Fibroblast of pulmonary artery (primary cell): Measurements from ENCODE around the gene PLEKHG5.

Experiments
- DNase-seq: peaks from one replicate; pipeline ENCODE4 v3.0.0-alpha.2; 2010; ENCODE audit warnings: low read depth
- H3K4me3 ChIP-seq: replicated peaks from 2 replicates; pipeline ENCODE4 v1.5.1; 2011; ENCODE audit warnings: low read depth, mild to moderate bottlenecking, control low read depth, low read length, moderate library complexity
- CTCF ChIP-seq: IDR thresholded peaks from 2 replicates; pipeline ENCODE4 v1.5.1; 2011; ENCODE audit warnings: mild to moderate bottlenecking, control low read depth, low read length, inconsistent platforms; ENCODE audit errors: missing control alignments

PLEKHG5 gene

GRCh38 chr1:6511561-6512244 is 20.2 kb upstream of the PLEKHG5 start:
- H3K4me3 ChIP-seq, result no peak overlapping the region
- no peak for DNase-seq
- no peak for TF ChIP-seq CTCF

- TF ChIP-seq CTCF, result no peak
- no peak overlapping the region for H3K4me3 ChIP-seq
- DNase-seq, result no peak
Measured at GRCh38 chr1:6511056-6511455, 19.6 kb upstream of the PLEKHG5 start.

- DNase-seq, result no peak
- H3K4me3 ChIP-seq, result no peak overlapping the region
Measured at GRCh38 chr1:6510493-6510892, 19.0 kb upstream of the PLEKHG5 start.

GRCh38 chr1:6509919-6510291 is 18.4 kb upstream of the PLEKHG5 start:
- no peak for DNase-seq
- H3K4me3 ChIP-seq, result no peak overlapping the region
- TF ChIP-seq CTCF, result no peak

More at GRCh38 chr1:6510493-6510892, 19.0 kb upstream of the PLEKHG5 start:
- no peak for TF ChIP-seq CTCF

- no peak for DNase-seq
Measured at GRCh38 chr1:6509220-6509918, 17.9 kb upstream of the PLEKHG5 start.

GRCh38 chr1:6508816-6509189 is 17.3 kb upstream of the PLEKHG5 start:
- TF ChIP-seq CTCF, result no peak
- no peak for DNase-seq
- no peak overlapping the region for H3K4me3 ChIP-seq

More at GRCh38 chr1:6509220-6509918, 17.9 kb upstream of the PLEKHG5 start:
- TF ChIP-seq CTCF, result no peak
- H3K4me3 ChIP-seq, result no peak overlapping the region
